Hypothalamus (tissue), 51 donors: ENCODE data around the gene TNNT3.

ENCODE experiments used
- DNase-seq, 51 donors: peaks; one replicate each; lab custom pipeline; 2025; lab: John Stamatoyannopoulos, UW

Gene TNNT3

DNA sequence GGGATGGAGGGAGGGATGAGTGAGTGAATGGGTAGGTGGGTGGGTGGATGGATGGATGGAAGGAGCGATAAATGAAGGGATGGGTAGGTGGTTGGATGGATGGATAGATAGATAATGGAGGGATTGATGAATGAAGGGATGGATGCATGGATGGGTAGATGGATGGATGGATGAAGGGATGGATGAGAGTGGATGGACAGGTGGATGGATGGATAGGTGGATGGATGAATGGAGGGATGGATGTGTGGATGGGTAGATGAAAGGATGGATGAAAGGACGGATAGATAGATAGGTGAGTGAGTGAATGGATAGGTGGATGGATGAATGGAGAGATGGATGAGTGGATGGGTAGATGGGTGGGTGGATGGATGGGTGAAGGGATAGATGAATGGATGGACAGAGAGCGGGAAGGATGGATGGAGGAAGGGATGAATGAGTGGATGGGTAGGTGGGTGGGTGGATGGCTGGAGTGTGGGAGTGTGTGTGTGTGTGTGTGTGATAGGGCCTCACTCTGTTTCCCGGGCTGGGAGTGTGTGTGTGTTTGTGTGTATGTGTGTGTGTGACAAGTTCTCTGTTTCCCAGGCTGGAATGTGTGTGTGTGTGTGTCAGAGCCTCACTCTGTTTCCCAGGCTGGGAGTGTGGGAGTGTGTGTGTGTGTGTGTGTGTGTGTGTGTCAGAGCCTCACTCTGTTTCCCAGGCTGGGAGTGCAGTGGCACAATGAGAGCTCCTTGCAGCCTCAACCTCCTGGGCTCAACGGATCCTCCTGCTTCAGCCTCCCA is 25.7 kb upstream of the TNNT3 start:
- no peak for DNase-seq

DNA sequence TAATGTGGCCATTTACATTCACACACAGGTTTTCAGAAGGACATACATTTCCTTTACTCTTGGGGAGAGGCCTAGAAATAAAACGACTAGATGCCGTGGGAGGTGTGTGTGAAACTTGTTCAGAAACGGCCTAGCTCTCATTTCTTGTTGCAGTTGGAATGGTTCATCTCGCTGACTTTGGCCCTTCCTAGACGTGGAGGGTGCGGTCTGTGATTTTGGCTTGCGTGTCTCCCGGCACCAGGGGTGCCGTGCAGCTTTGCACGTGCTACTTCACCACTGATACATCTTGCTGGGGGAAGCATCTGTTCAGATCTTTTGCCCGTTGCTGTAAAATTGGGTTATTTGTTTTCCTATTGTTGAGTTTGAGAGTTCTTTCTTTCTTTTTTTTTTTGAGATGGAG is 24.7 kb upstream of the TNNT3 start:
- no peak for DNase-seq

GRCh38 chr11:1896468-1896867 is 23.0 kb upstream of the TNNT3 start:
- no peak for DNase-seq

- DNase-seq = peak in 2 of 51 donors; percentile 9 to 11
Observed at GRCh38 chr11:1896923-1897322, 22.6 kb upstream of the TNNT3 start.

DNA sequence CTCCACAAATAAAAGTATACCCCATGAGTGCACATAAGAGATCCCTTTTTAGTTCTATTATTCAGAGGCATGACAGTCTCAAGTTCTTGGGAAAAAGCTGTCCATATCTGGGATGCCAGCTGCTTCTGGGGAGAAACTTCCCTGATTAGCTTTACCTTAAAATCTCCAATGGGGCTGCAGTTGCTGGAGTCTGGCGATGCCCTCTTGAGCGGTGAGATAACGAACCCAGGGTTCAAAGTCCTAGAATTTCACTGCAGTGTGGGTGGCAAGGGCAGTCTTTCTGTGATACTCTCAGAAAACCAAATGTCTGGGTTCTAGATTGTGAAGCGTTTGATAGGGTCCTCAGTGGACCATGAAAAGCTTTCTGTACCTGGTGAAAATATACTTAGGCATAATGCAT is 20.4 kb upstream of the TNNT3 start:
- DNase-seq = no peak

DNA sequence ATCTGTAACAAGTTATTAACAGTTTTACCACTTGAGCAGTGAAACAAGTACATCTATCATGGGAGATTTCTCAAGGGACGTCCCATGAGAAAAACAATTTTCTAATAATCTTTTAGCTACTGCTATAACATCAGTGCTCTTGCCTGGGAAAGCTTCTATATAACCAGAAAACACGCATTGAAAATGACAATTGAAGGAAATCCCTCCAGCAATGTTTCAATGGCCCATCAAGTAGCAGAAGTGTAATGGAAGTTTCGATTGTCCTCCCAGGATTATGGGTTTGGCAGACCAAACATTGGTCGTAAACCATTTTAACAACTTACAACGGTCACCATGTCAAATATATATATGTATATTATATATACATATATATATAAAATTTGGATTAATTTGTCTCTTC is 19.8 kb upstream of the TNNT3 start:
- no peak for DNase-seq

GRCh38 chr11:1906181-1906580 is 13.3 kb upstream of the TNNT3 start:
- DNase-seq = no peak

GRCh38 chr11:1906611-1907423 is 12.7 kb upstream of the TNNT3 start:
- DNase-seq = no peak

DNA sequence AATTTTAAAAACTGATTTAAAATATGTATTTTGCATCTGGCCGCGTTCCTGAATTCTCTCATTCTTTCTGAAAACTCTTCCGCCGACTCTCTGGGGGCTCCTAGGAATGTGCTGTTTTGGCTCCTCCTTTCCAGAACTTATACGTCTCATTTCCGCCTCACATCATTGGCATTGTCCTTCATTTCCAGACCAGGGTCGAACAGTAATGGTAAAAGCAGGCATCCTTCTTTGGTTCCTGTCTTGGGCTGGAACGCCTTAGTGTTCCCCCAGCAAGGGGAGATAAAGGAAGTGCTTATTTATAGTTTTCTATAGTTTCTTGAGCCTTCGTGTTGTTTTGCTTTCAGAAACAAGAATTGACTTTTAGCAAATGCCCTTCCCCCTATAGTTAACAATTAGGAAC is 10.9 kb upstream of the TNNT3 start:
- no peak for DNase-seq

DNA sequence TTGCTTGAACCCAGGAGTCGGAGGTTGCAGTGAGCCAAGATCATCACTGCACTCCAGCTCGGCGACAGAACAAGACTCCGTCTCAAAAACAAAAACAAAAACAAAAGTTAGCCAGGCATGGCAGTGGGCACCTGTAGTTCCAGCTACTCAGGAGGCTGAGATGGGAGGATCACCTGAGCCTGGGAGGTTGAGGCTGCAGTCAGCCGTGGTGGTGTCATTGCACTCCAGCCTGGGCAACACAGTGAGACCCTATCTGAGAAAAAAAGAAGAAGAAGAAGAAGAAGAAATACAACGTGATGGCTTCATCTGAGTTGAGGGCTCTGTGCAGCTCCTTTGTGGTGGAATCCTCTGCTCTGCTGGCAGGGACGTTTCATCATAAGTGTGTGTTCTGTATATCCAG is 10.0 kb upstream of the TNNT3 start:
- no peak for DNase-seq

- no peak for DNase-seq
Observed at GRCh38 chr11:1912289-1912878, 7.1 kb upstream of the TNNT3 start.

- no peak for DNase-seq
Observed at GRCh38 chr11:1913271-1914060, 6.0 kb upstream of the TNNT3 start.

- DNase-seq = no peak
Observed at GRCh38 chr11:1915795-1916131, 3.7 kb upstream of the TNNT3 start.

- DNase-seq = no peak
Observed at GRCh38 chr11:1916132-1916985, 3.1 kb upstream of the TNNT3 start.

- DNase-seq = no peak
Observed at GRCh38 chr11:1916986-1917522, 2.4 kb upstream of the TNNT3 start.

GRCh38 chr11:1917523-1918435 is 1.7 kb upstream of the TNNT3 start:
- no peak for DNase-seq

DNA sequence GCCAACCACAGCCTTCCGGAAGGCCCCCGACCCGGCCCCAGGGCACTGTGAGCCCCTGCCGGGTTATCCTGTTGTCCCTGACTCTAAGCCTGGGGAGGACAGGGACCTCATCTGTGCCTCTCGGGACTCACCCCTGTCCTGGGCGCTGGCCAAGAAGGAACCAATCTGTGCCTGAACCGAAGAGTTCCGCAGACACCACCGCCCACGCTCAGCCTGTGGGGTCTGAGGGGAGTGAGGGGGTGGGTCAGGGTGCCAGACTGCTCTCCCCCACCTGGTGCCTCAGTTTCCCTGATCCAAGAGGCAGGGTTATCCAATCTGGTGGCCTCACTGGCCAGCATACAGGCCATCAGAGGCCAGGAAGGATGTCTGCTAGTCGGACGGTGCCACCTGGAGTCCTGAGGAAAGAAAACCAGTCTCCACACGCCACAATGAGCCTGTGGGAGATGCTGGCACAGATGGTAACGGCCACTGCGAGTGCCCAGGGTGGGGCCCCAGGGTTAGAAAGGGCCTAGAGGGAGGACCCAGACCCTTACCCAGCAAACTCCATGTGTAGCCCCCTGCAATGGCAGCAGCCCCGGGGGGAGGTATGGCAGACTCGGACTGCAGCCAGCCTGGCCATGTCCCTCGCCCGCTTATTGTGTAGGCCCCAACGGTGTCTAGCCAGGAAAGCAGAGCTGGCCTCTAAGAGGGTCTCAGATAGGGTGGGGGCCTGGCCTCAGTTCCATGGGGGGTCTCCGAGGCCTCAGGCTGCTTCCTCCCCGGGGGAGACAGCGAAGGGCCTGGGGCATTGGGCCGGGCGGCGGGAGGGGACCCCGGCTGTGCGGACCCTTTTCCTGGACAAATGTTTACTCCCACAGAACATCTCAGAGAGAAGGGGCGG is 827 bp upstream of the TNNT3 start:
- DNase-seq = no peak
